A673 (cell line): ENCODE results near the gene CWC15.

ENCODE experiments used
- CTCF ChIP-seq: fragments of 300-800, 200-600 bp; sonication (generic); conservative IDR thresholded peaks from 2 replicates; pipeline ENCODE4 v1.5.1; 2017; ENCODE audit warnings: low read depth, mild to moderate bottlenecking, antibody characterized with exemption, low read length, moderate library complexity, mixed read lengths
- EZH2 ChIP-seq: fragments of 200-600 bp; sonication (generic); IDR thresholded peaks from 2 replicates; pipeline ENCODE4 v1.6.1; 2017; ENCODE audit warnings: borderline replicate concordance, low read depth, mild to moderate bottlenecking, mixed read lengths, antibody characterized with exemption, low read length; ENCODE audit not compliant: poor library complexity, severe bottlenecking

- TF ChIP-seq CTCF, result peak; percentile 30; the same call in 1 of the 2 replicates
- no peak for TF ChIP-seq EZH2
Measured at GRCh38 chr11:94997437-94997836, 24.1 kb upstream of the CWC15 start.
